GM12874 (cell line): ENCODE measurements around the gene LONRF2.

Experiments used
- TF ChIP-seq, protein P1 (sequence below): IDR thresholded peaks from 2 replicates; pipeline ENCODE4 v1.5.1; 2011; ENCODE audit warnings: low read depth, mild to moderate bottlenecking, control low read depth, low read length, moderate library complexity; ENCODE audit not compliant: insufficient read depth

Gene LONRF2

DNA sequence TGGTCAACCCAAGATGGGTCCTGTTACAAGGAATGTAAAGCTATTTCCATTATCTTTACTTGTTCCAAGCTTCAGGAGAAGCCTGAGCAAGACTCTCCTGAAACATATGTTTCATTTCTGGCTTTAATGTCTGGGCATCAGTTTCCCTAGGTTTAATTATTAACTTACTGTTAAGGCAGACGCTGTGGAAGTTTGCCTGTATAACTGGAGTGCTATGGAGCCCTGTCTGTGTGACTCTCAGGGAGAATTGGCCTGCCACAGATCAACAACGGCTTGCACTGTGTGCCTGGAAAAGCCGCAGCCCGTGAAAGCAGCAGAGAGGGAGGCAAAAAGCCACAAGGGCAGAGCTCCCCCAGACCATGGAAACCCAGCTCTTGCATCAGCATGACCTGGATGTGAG, 22.1 kb upstream of the LONRF2 start:
- TF ChIP-seq, protein P1, sequence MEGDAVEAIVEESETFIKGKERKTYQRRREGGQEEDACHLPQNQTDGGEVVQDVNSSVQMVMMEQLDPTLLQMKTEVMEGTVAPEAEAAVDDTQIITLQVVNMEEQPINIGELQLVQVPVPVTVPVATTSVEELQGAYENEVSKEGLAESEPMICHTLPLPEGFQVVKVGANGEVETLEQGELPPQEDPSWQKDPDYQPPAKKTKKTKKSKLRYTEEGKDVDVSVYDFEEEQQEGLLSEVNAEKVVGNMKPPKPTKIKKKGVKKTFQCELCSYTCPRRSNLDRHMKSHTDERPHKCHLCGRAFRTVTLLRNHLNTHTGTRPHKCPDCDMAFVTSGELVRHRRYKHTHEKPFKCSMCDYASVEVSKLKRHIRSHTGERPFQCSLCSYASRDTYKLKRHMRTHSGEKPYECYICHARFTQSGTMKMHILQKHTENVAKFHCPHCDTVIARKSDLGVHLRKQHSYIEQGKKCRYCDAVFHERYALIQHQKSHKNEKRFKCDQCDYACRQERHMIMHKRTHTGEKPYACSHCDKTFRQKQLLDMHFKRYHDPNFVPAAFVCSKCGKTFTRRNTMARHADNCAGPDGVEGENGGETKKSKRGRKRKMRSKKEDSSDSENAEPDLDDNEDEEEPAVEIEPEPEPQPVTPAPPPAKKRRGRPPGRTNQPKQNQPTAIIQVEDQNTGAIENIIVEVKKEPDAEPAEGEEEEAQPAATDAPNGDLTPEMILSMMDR: no peak

DNA sequence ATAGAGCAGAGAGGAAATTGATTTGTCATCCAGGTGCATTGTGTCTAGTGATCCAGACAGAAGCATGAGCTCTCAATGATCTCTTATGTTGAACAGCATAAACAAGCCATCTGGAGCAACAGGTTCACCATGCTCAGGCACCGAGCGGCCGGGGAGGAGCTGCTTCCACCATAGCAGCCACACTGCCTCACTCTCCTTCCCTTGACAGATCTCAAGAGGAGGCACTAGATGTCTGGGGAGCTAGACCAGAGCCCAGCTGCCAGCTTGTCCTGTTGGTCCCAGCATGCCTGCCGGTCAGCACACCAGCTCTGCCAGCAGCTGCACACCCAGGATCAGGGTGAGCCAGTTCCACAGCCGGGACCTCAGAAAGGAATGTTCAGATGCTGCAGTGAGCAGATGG, 17.5 kb upstream of the LONRF2 start:
- TF ChIP-seq, protein P1: no peak

DNA sequence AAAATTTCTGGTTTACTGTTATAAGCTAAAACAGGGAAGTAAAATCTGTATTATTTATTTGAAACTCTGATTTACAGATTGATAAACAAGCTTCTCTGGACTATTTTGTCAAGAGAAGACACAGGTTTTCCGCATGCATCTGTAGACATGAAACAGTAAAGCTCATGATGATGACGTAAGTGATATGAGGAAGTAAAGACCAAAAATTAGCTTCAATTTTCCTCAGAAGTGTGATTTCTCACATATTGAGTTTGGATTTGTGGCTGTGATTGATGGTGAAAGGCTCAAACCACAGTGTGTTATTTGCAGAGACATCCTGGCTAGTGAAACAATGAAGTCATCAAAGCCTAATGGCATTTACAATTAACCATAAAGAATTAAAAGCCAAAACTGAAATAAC, 12.6 kb upstream of the LONRF2 start:
- TF ChIP-seq, protein P1: no peak

DNA sequence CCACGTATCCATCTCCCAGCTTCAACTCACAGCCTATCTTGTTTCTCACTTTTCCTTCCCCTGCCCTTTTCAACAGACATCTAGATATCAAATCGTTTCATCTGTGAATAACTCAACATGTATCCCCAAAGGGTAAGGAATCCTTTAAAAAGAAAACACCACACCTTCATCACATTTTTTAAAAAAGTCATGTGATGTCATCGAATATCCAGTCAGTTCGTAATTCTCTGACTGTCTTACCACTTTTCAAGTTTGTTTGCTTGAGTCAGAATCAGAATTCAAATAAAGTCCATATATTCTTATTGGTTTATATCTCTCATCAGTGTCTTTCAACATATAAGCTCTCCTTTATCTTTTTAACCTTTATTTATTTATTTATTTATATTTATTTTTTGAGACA, 5.4 kb upstream of the LONRF2 start:
- TF ChIP-seq, protein P1: no peak

DNA sequence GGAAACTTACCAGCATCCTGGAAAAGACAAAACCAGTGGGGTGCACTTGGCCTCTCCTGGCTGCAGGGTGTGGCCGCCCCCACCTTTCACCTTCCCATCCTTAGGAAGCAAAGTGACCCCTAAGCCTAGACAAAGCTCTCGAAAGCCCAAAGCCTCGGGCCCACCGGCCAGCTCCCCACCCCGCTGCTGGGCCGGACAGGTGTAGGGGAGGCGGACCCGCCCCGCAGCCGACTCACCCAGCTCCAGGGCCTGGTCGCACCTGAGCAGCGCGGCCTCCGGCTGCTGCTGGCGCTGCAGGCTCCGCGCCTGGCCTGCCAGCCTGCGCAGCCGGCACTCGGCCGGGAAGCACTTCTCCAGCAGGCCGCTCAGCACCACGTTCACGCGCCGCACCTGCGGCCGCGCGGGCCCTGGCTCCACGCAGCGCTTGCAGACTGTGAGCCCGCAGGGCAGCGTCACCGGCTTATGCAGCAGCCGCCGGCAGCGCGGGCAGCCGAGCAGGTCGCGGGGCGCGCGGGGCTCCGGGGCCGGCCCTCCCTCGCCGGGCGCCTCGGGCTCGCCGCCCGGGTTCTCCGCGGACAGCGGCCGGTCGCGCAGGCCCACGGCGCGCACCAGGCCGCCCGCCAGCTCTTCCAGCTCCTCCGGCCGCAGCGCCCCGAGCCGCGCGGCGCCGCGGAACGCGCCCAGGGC, 979 bp downstream of the LONRF2 start:
- TF ChIP-seq, protein P1: no peak

DNA sequence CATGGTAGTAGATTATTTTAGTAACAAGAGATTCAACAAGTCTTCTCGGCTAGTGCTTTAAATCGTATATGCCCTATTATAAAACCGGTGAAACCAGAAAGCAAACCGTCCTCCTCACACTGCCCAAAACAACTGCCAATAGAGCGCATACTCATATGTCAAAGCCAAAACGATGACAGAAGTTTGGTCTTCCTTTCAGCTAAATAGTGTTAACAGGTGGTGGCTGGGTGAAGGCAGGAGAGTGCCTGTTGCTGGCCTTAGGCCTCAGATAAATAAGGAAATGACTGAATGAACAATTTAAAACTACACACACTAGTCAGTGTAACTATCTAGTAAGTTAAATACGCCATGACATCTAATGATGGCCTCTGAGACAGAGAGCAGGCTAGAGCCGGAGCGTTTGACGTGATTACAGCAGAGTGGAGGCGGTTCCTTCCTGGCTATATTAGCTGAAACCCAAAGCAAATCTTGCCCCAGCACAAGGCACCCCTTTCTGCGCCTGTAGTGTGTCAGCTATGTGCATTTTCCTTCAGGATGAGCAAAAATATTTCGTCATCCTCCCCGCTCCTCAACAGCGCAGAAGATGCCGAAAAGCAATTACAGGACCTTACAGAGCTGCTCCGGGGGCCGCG, 1.6 kb downstream of the LONRF2 start:
- TF ChIP-seq, protein P1: no peak

DNA sequence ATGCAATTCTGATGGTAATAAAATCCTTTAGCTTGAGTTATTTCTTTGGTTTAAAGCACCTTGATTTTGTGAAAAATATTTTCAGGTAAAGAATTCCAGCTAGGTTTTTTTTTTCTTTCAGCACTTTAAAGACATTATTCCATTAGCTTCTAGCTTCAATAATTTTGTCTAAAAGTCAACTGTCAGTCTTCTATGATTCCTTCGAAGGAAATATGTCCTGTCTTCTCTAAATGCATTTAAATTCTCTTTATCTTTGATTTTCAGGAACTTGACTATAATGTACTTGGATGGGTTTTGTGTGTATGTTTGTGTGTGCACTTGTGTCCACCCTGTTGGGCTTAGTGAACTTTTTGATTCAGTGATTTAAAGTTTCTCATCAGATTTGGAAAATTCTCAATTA, 4.7 kb downstream of the LONRF2 start:
- TF ChIP-seq, protein P1: no peak
